MG63 (cell line): ENCODE results near the gene TOR4A. TPM values are rescaled to one million over a fixed set of nuclear protein-coding genes. Genes with fewer than 3 reads are reported as not detected.
"Not testable (repeated sequence)": the region's sequence is repeated elsewhere in the genome, so short reads cannot be mapped to it uniquely, and the experiment has no call there.

Experiments used
- DNase-seq: peaks from one replicate; pipeline ENCODE4 v3.0.0-alpha.2; 2020
- H3K27me3 ChIP-seq: fragments of 250-450 bp; sonication (Bioruptor Pico); 2 replicates; pipeline ENCODE4 v1.5.1; 2020; ENCODE audit warnings: mild to moderate bottlenecking, moderate library complexity
- H3K36me3 ChIP-seq: fragments of 250-450 bp; sonication (Bioruptor Pico); 2 replicates; pipeline ENCODE4 v1.5.1; 2020; ENCODE audit warnings: mild to moderate bottlenecking, moderate library complexity
- H3K4me3 ChIP-seq: fragments of 250-450 bp; sonication (Bioruptor Pico); 2 replicates; pipeline ENCODE4 v1.5.1; 2020; ENCODE audit warnings: mild to moderate bottlenecking, moderate library complexity
- H3K9me3 ChIP-seq: fragments of 250-450 bp; sonication (Bioruptor Pico); 2 replicates; pipeline ENCODE4 v1.5.1; 2020; ENCODE audit warnings: mild to moderate bottlenecking, moderate library complexity
- total RNA-seq: library from RNA; depleted of rRNA; stranded (reverse); fragments of >200 nt; shearing (Covaris generic); gene quantifications from 2 replicates; pipeline ENCODE4 v1.2.3, GENCODE V29; 2014; ENCODE audit warnings: low replicate concordance

TOR4A gene
- total RNA-seq, 1 experiment from 2014 or later, result 2.3 TPM

DNA sequence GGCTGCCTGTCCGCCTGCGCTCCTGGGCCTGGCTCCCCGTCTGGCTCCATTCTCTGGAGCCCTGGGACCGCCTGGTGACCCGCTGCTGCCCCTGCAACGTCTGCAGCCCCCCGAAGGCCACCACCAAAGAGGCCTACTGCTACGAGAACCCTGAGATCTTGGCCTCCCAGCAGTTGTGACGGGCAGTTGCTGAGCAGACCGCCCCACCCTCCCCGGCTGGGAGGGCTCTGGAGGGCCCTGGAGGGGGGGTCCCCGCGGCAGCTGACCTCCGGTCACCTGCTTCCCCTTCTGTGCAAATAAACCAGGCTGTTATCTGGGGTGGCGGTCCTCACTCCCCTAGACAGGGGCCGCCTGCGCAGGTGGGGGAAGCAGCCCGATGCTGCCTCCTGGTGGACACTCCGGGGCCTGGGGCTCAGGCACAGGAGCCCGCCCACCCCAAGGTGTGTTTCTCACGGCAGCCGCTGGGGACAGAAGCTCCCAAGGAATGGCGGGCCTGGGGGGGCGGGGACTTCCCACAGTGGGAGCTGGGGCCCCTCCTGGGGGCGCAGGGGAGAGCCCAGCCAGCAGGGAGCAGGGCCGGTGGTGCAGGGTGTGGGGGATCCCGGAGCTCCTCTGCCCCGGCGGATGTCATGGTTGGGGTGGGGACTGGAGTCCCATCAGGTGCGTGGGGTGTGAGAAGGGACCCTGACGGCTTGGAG is 41.1 kb upstream of the TOR4A start:
- DNase-seq, result peak; percentile 76
- Histone ChIP-seq H3K9me3 (no peaks in the 10 kb centered on the region), H3K36me3 (no peaks in the 10 kb centered on the region), H3K27me3 (no peaks in the 10 kb centered on the region), H3K4me3 (no peak overlapping the region)

- no peak for DNase-seq
- Histone ChIP-seq H3K4me3 (no peak overlapping the region), H3K9me3 (no peaks in the 10 kb centered on the region), H3K36me3 (peaks cover 5% of the 10 kb centered on the region), H3K27me3 (no peaks in the 10 kb centered on the region)
Measured at GRCh38 chr9:137236936-137237421, 40.5 kb upstream of the TOR4A start.

- DNase-seq, result no peak
- H3K36me3 ChIP-seq, result peaks cover 15% of the 10 kb centered on the region
- H3K4me3 ChIP-seq, result no peak overlapping the region
- H3K9me3 ChIP-seq, result no peaks in the 10 kb centered on the region
- no peaks in the 10 kb centered on the region for H3K27me3 ChIP-seq
Measured at GRCh38 chr9:137237759-137238726, 39.5 kb upstream of the TOR4A start.

GRCh38 chr9:137239541-137240200 is 37.9 kb upstream of the TOR4A start:
- not testable (repeated sequence) for H3K27me3 ChIP-seq, H3K9me3 ChIP-seq, DNase-seq
- Histone ChIP-seq H3K36me3 (peaks cover 25% of the 10 kb centered on the region), H3K4me3 (peak overlapping the region; percentile 59)

- H3K36me3 ChIP-seq, result peaks cover 25% of the 10 kb centered on the region
- H3K27me3 ChIP-seq, result no peaks in the 10 kb centered on the region
- DNase-seq, result peak; percentile 89
- H3K4me3 ChIP-seq, result peak overlapping the region; percentile 59
- no peaks in the 10 kb centered on the region for H3K9me3 ChIP-seq
Measured at GRCh38 chr9:137240318-137240840, 37.1 kb upstream of the TOR4A start.

DNA sequence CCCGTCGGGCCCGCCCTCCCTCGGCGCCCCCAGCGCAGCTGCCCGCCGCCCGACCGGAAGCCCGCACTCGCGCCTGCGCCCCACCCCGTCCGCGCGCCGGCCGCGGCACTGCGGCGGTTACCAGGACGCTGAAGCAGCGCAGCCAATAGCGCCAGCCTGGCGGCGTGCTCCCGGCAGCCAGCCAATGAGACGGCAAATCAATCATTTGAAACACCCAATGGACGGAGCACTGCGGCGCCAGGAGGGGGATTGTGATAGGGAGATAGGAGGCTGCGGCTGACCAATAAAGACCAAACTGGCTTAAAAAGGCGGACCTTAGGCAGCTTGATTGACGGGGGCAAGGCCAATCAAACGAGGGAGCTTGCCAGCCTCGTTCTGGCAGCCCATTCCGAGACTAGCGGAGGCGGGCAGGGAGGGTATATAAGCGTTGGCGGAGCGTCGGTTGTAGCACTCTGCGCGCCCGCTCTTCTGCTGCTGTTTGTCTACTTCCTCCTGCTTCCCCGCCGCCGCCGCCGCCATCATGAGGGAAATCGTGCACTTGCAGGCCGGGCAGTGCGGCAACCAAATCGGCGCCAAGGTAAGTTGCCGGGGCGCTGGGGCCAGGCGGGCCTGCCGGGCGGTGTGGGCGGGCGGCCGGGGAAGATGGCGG is 36.6 kb upstream of the TOR4A start, which contains the start of gene TUBB4B:
TSS of gene TUBB4B (plus strand) at position 447 of the 649 bp plus-strand sequence. CDS start at position 521, 74 bp downstream.
- Histone ChIP-seq H3K36me3 (peaks cover 25% of the 10 kb centered on the region), H3K27me3 (no peaks in the 10 kb centered on the region), H3K9me3 (no peaks in the 10 kb centered on the region), H3K4me3 (peak within 1 kb of the TSS; percentile 92)
- peak; percentile 99 for DNase-seq

GRCh38 chr9:137241490-137242268 is 35.8 kb upstream of the TOR4A start:
- peaks cover 25% of the 10 kb centered on the region for H3K36me3 ChIP-seq
- H3K27me3 ChIP-seq, result no peaks in the 10 kb centered on the region
- peak; percentile 71 for DNase-seq
- H3K4me3 ChIP-seq, result peak overlapping the region; percentile 92
- H3K9me3 ChIP-seq, result no peaks in the 10 kb centered on the region

DNA sequence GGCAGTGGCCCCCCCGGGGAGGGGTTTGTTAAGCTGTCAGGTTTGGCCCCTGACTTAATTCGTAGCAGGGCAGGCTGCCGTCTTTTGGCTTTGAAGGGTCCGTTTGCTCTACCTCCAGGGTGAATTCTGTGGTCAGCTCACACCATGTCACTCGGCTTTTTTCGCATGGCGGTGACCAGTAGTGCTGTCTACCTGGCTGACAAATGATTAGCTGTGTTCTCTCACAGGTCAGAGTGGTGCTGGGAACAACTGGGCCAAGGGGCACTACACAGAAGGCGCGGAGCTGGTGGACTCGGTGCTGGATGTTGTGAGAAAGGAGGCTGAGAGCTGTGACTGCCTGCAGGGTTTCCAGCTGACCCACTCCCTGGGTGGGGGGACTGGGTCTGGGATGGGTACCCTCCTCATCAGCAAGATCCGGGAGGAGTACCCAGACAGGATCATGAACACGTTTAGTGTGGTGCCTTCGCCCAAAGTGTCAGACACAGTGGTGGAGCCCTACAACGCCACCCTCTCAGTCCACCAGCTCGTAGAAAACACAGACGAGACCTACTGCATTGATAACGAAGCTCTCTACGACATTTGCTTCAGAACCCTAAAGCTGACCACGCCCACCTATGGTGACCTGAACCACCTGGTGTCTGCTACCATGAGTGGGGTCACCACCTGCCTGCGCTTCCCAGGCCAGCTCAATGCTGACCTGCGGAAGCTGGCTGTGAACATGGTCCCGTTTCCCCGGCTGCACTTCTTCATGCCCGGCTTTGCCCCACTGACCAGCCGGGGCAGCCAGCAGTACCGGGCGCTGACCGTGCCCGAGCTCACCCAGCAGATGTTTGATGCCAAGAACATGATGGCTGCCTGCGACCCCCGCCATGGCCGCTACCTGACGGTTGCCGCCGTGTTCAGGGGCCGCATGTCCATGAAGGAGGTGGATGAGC is 35.0 kb upstream of the TOR4A start:
- H3K4me3 ChIP-seq, result peak overlapping the region; percentile 92
- no peaks in the 10 kb centered on the region for H3K9me3 ChIP-seq
- no peak for DNase-seq
- H3K27me3 ChIP-seq, result no peaks in the 10 kb centered on the region
- H3K36me3 ChIP-seq, result peaks cover 25% of the 10 kb centered on the region

- DNase-seq, H3K9me3 ChIP-seq, H3K27me3 ChIP-seq, H3K4me3 ChIP-seq: not testable (repeated sequence)
- H3K36me3 ChIP-seq, result peaks cover 25% of the 10 kb centered on the region
Measured at GRCh38 chr9:137243266-137243625, 34.3 kb upstream of the TOR4A start.

DNA sequence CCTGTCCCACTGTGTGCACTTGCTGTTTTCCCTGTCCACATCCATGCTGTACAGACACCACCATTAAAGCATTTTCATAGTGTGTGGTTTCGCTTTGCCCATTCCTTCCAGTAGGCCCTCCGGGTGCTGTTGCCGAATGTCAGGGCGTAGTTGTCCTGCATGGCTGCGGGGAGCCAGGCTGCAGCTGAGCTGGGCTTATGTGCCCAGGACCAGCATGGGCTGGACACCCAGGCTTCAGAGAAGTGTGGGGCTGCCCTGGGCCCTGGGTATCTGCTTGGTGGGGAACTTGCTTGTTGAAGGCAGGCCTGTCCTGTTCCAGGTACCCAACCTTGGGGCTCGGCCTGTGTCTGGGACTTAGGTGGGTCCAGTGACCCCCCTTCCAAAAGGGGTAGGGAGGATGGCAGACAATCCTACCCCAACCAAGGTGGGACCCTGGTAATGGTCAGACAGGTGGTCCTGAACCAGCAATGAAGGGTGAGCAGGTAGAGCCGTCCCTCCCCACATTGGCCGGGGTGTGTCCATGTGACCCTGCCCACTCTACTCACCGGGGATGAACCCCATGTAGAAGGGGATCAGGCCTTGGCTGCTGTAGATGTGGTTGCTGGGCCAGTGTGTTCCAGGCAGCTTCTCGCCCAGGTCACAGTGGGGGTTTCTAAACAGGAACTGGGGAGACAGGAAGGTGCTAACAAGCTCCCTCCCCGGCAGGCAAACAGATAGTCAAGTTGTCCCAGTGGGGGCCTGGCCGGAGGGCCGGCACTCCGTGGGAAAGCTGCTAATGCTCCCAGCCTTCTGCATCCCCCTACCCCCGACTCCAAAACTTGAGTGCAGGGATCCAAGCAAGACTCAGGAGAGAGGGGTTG is 33.7 kb upstream of the TOR4A start:
- Histone ChIP-seq H3K27me3 (no peaks in the 10 kb centered on the region), H3K9me3 (no peaks in the 10 kb centered on the region), H3K36me3 (peaks cover 25% of the 10 kb centered on the region), H3K4me3 (no peak overlapping the region)
- DNase-seq, result no peak

DNA sequence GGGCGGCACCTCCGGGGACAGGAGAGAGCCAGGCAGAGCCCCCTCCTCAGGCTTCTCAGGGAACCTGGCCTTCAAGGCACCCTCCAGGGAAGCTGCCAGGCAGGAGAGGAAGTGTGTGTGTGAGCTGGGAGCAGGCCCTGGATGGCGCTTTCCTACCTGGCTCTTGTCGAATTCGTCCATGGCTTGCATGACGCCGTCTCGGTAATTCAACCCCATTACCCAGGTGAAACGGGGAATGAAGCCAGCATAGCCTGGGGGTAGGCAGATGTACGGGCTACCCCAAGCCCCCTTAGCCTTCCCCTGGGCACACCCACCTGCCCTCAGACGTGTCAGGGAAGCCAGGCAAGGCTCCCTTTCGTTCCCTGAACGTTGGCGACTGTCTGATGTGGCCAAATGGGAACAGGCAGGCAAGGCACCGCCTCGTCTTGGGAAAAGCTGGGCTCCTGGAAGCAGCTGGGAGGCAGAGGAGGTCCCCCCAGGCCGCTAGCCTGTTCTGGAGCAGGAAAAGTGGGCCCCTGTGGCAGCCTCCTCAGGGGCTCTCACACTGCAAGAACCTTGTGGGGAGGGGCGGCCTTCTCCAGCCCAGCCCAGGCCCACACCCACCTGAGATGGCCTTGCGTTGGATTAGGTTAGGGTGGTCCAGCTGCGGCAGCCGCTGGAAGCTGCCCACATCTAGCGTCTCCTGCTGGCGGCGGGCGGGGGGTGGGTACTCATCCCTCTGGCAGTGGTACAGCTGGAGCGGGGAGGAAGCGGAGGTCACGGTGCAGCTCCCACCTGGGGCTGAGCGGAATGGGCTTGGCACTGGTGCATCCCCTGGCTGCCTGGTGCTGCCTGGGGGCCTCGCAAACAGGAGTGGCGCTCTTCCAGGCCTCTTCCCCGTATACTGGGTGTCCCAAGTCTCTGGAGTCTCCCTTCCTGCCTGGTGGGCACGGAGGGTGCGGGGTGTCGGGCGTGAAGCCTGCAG is 32.8 kb upstream of the TOR4A start:
- Histone ChIP-seq H3K27me3 (no peaks in the 10 kb centered on the region), H3K4me3 (no peak overlapping the region), H3K9me3 (no peaks in the 10 kb centered on the region), H3K36me3 (peaks cover 25% of the 10 kb centered on the region)
- DNase-seq, result no peak

GRCh38 chr9:137245450-137246421 is 31.8 kb upstream of the TOR4A start:
- no peak for DNase-seq
- H3K36me3 ChIP-seq, result peaks cover 25% of the 10 kb centered on the region
- no peaks in the 10 kb centered on the region for H3K9me3 ChIP-seq
- H3K27me3 ChIP-seq, result no peaks in the 10 kb centered on the region
- H3K4me3 ChIP-seq, result no peak overlapping the region
